ENCODE results near the gene SLC9A1. TPM values are rescaled to one million over a fixed set of nuclear protein-coding genes. Genes with fewer than 3 reads are reported as not detected.

The SLC9A1 gene
- total and polyA plus RNA-seq, 10 of the 15 experiments (the other 5 are each of a cell fraction or from before 2014, with no cell fraction given), result 0.87 to 21.4 (median 4.3) TPM

DNA sequence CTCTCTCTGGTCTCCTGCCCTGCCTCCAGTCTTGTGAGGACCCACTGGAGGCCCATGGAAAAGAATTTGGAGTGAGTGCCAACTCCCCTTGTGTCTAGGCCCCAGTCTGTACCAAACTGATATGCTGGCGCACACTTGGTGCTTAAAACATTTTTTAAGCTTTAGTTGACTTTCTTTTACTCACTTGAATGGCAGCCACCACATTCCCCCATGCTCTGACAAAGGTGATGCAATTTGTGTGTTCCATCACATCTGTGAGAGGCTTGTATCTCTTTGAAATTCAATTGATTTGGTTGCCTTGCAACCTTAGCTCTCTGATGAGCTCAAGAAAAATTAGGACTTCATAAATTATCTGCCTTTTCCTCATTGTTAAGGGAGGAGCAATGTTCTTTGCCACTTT, 49.0 kb upstream of the SLC9A1 start (continued):
- TF ChIP-seq, protein P1, sequence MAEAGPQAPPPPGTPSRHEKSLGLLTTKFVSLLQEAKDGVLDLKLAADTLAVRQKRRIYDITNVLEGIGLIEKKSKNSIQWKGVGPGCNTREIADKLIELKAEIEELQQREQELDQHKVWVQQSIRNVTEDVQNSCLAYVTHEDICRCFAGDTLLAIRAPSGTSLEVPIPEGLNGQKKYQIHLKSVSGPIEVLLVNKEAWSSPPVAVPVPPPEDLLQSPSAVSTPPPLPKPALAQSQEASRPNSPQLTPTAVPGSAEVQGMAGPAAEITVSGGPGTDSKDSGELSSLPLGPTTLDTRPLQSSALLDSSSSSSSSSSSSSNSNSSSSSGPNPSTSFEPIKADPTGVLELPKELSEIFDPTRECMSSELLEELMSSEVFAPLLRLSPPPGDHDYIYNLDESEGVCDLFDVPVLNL (IDR thresholded peaks at IDR 0.05; ENCODE audit: low read depth, low read length), result no peak
- TF ChIP-seq EP300 (IDR thresholded peaks at IDR 0.05; ENCODE audit: borderline replicate concordance in 1 of 2, control insufficient read depth in 1 of 2, low read depth in 2 of 2, low read length in 2 of 2) (no peak), GABPA (IDR thresholded peaks at IDR 0.05; ENCODE audit: low read depth) (no peak)

DNA sequence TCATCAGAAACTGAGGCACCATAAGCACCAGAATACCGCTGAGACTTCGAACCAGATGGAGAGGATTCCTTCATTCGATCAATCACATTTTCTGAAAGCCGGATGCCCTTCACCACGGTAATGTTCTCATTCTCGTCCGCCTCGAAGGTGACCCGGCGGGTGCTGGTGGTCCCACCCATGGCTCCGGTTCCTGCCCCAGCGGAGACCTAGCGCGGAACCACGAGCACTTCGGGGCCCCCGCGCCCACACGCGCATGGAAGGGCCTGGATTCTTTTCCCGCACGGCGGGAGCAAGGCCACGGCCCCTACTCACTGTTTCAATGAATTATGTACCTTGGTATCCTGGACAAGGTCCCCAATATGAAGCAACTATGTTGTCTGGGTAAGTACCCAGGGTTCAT, 46.4 kb upstream of the SLC9A1 start:
- no peak for DNase-seq (ENCODE audit: low read depth, low spot score)
- Histone ChIP-seq H3K27me3 (replicated peaks in 1 of 2; ENCODE audit: control insufficient read depth in 2 of 2, insufficient read depth in 2 of 2, low read length in 1 of 2) (no peaks in the 10 kb centered on the region), H3K4me1 (ENCODE audit: control insufficient read depth, insufficient read depth, low read length) (no peaks in the 10 kb centered on the region), H3K79me2 (ENCODE audit: control insufficient read depth, insufficient read depth, low read length) (no peaks in the 10 kb centered on the region), H3K4me2 (ENCODE audit: control insufficient read depth, insufficient read depth) (no peak overlapping the region), H3K4me3 (no peak overlapping the region), H4K20me1 (ENCODE audit: control insufficient read depth, insufficient read depth) (no peaks in the 10 kb centered on the region), H3K36me3 (ENCODE audit: control insufficient read depth in 2 of 2, insufficient read depth in 2 of 2, low read length in 1 of 2) (no peaks in the 10 kb centered on the region), H2AFZ (ENCODE audit: control insufficient read depth, low read depth, low read length) (no peak overlapping the region), H3K27ac (ENCODE audit: control insufficient read depth, insufficient read depth) (no peak overlapping the region), H3K9me3 (replicated peaks; ENCODE audit: control insufficient read depth, insufficient read depth, low read length) (no peaks in the 10 kb centered on the region), H3K9ac (ENCODE audit: control insufficient read depth, insufficient read depth, low read length) (no peak overlapping the region)
- SMC1A ChIA-PET (ENCODE audit: uncharacterized antibody, unreplicated experiment), result interaction anchor here (0.6 to 0.9 kb wide), 4 partner anchors 42 to 53 kb away, joined by 3 to 5 read pairs (median 3); no protein-coding TSS in a partner anchor
- no peak for ATAC-seq
- BruUV-seq (replicated peaks), result no TSS peak
- RAD21 ChIA-PET (ENCODE audit: unreplicated experiment), result interaction anchor here (0.9 kb wide), 1 partner anchor 83 kb away, joined by 3 read pairs; no protein-coding TSS in a partner anchor
- no peak for FAIRE-seq
- in situ Hi-C loops (cut with MboI), result no loop called here
- POLR2A ChIA-PET, result interaction anchor here (0.6 kb wide), 1 partner anchor 461 kb away, joined by 10 read pairs; no protein-coding TSS in a partner anchor
- 81% methylated on average over 24 of the region's 24 CpGs for WGBS (ENCODE audit: insufficient coverage, insufficient replicate concordance, low lambda C conversion rate, missing lambda C conversion rate)
- CTCF ChIA-PET, result interaction anchor here (0.8 to 1.5 kb wide), 4 partner anchors 22 to 99 kb away, joined by 3 read pairs; no protein-coding TSS in a partner anchor
- intact Hi-C loops (cut with micrococcal nuclease; ENCODE audit: unreplicated experiment), result no loop called here
- no peak for TF ChIP-seq JUND (IDR thresholded peaks at IDR 0.05; ENCODE audit: low read depth, low read length)
- TF ChIP-seq, protein P2, sequence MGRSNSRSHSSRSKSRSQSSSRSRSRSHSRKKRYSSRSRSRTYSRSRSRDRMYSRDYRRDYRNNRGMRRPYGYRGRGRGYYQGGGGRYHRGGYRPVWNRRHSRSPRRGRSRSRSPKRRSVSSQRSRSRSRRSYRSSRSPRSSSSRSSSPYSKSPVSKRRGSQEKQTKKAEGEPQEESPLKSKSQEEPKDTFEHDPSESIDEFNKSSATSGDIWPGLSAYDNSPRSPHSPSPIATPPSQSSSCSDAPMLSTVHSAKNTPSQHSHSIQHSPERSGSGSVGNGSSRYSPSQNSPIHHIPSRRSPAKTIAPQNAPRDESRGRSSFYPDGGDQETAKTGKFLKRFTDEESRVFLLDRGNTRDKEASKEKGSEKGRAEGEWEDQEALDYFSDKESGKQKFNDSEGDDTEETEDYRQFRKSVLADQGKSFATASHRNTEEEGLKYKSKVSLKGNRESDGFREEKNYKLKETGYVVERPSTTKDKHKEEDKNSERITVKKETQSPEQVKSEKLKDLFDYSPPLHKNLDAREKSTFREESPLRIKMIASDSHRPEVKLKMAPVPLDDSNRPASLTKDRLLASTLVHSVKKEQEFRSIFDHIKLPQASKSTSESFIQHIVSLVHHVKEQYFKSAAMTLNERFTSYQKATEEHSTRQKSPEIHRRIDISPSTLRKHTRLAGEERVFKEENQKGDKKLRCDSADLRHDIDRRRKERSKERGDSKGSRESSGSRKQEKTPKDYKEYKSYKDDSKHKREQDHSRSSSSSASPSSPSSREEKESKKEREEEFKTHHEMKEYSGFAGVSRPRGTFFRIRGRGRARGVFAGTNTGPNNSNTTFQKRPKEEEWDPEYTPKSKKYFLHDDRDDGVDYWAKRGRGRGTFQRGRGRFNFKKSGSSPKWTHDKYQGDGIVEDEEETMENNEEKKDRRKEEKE (IDR thresholded peaks at IDR 0.05), result no peak
- TF ChIP-seq POLR2A (IDR thresholded peaks at IDR 0.05; ENCODE audit: low read depth, low read length), result no peak
- no peak for TF ChIP-seq CHD2 (IDR thresholded peaks at IDR 0.05; ENCODE audit: borderline replicate concordance, low read depth, low read length)
- TF ChIP-seq ZNF274 (IDR thresholded peaks at IDR 0.05; ENCODE audit: insufficient read depth, insufficient read length), result no peak
- no peak for TF ChIP-seq RB1 (IDR thresholded peaks at IDR 0.05; ENCODE audit: borderline replicate concordance)
- TF ChIP-seq YY1 (IDR thresholded peaks at IDR 0.05; ENCODE audit: low read depth, low read length), result no peak
- no peak for TF ChIP-seq WRNIP1 (IDR thresholded peaks at IDR 0.05; ENCODE audit: borderline replicate concordance, low read depth, low read length)
- TF ChIP-seq, protein P3, sequence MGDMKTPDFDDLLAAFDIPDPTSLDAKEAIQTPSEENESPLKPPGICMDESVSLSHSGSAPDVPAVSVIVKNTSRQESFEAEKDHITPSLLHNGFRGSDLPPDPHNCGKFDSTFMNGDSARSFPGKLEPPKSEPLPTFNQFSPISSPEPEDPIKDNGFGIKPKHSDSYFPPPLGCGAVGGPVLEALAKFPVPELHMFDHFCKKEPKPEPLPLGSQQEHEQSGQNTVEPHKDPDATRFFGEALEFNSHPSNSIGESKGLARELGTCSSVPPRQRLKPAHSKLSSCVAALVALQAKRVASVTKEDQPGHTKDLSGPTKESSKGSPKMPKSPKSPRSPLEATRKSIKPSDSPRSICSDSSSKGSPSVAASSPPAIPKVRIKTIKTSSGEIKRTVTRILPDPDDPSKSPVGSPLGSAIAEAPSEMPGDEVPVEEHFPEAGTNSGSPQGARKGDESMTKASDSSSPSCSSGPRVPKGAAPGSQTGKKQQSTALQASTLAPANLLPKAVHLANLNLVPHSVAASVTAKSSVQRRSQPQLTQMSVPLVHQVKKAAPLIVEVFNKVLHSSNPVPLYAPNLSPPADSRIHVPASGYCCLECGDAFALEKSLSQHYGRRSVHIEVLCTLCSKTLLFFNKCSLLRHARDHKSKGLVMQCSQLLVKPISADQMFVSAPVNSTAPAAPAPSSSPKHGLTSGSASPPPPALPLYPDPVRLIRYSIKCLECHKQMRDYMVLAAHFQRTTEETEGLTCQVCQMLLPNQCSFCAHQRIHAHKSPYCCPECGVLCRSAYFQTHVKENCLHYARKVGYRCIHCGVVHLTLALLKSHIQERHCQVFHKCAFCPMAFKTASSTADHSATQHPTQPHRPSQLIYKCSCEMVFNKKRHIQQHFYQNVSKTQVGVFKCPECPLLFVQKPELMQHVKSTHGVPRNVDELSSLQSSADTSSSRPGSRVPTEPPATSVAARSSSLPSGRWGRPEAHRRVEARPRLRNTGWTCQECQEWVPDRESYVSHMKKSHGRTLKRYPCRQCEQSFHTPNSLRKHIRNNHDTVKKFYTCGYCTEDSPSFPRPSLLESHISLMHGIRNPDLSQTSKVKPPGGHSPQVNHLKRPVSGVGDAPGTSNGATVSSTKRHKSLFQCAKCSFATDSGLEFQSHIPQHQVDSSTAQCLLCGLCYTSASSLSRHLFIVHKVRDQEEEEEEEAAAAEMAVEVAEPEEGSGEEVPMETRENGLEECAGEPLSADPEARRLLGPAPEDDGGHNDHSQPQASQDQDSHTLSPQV (IDR thresholded peaks at IDR 0.05), result no peak
- TF ChIP-seq IKZF1 (conservative IDR thresholded peaks at IDR 0.05), result no peak

All from GM12878 (cell line).